Thoracic aorta (tissue), 2 donors: ENCODE results near the gene EBI3. TPM values are rescaled to one million over a fixed set of nuclear protein-coding genes. Genes with fewer than 3 reads are reported as not detected.
"Not testable (repeated sequence)": the region's sequence is repeated elsewhere in the genome, so short reads cannot be mapped to it uniquely, and the experiment has no call there.

ENCODE experiments used
- ATAC-seq: fragments of 150-250 bp; one replicate; pipeline ENCODE4 v1.8.0; 2017; ENCODE audit warnings: low read depth; ENCODE audit not compliant: insufficient number of reproducible peaks, low FRiP score
- DNase-seq: peaks from one replicate; pipeline ENCODE4 v3.0.0-alpha.2; 2020; ENCODE audit warnings: low spot score
- H3K27ac ChIP-seq, 2 donors: fragments of 200-600 bp; sonication (generic); 1 replicate in 1 of 2; 2 replicates in 1 of 2; pipeline ENCODE4 v1.5.1; 2016; ENCODE audit warnings: mild to moderate bottlenecking in 2 of 2, moderate library complexity in 2 of 2
- H3K27me3 ChIP-seq: fragments of 200-600 bp; sonication (generic); replicated peaks from 2 replicates; pipeline ENCODE4 v1.6.0; 2016; ENCODE audit warnings: mild to moderate bottlenecking; ENCODE audit not compliant: insufficient read depth
- H3K36me3 ChIP-seq: fragments of 200-600 bp; sonication (generic); one replicate; pipeline ENCODE4 v1.5.1; 2016
- H3K4me1 ChIP-seq, 2 donors: fragments of 200-600 bp; sonication (generic); 1 replicate in 1 of 2; 2 replicates in 1 of 2; pipeline versions ENCODE4 v1.5.1 to v1.6.0; 2016; ENCODE audit warnings: low read depth in 2 of 2, mild to moderate bottlenecking in 1 of 2; ENCODE audit not compliant: control insufficient read depth in 1 of 2
- H3K4me3 ChIP-seq: fragments of 200-600 bp; sonication (generic); 2 replicates; pipeline ENCODE4 v1.5.1; 2016; ENCODE audit warnings: mild to moderate bottlenecking
- H3K9me3 ChIP-seq: fragments of 200-600 bp; sonication (generic); 2 replicates; pipeline ENCODE4 v1.5.1; 2016
- total RNA-seq, 2 donors: library from RNA; depleted of rRNA; stranded (reverse); fragments of >200 nt; gene quantifications; one replicate each; pipeline versions ENCODE4 v1.1.0 to v1.2.3, GENCODE V29; 2016
- TF ChIP-seq, protein P1 (sequence below): fragments of 200-600 bp; sonication (generic); IDR thresholded peaks from one replicate; pipeline ENCODE4 v1.5.1; 2019; ENCODE audit warnings: antibody characterized with exemption

EBI3 gene
- total RNA-seq, 2 donors from 2014 or later = 1.9 to 16.1 TPM

DNA sequence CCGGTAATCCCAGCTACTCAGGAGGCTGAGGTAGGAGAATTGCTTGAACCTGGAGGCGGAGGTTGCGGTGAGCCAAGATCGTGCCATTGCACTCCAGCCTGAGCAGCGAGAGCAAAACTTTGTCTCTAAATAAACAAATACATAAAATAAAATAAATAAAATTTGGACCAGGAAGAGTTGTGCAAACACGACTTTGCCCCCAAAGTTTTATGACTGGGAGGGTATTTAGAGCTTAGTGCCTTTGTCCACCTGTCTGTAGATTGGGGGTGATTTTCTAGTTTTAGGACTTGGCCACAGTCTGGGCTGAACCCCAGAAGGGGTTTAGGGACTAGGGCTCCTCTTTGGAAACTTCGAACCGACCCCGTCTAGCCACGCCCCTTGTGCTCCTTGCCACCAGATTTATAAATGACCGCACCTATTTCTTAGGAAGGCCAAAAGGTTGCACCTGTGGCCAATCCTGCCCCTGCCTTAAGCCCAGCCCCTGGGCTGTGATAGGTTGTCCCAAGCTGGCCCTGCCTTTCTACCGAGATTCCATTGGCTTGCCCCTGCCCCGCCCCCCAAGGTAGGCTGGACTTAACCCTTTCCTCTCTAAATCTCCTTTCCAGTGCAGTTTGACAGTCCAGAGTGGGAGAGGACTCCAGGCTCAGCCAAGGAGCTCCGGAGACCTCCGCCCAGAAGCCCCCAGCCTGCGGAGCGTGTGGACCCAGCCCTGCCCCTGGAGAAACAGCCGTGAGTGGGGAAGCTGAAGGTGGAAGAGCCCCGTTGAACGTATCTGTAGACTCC lies 55.0 kb downstream of the EBI3 start:
- Histone ChIP-seq H3K9me3 (no peaks in the 10 kb centered on the region), H3K4me3 (no peak overlapping the region), H3K27me3 (peaks cover 17% of the 10 kb centered on the region), H3K4me1 (peaks cover 0 to 2% of the 10 kb centered on the region in 2 donors), H3K36me3 (no peaks in the 10 kb centered on the region), H3K27ac (no peak overlapping the region)
- DNase-seq (no peak), ATAC-seq (no peak)
- TF ChIP-seq, protein P1, sequence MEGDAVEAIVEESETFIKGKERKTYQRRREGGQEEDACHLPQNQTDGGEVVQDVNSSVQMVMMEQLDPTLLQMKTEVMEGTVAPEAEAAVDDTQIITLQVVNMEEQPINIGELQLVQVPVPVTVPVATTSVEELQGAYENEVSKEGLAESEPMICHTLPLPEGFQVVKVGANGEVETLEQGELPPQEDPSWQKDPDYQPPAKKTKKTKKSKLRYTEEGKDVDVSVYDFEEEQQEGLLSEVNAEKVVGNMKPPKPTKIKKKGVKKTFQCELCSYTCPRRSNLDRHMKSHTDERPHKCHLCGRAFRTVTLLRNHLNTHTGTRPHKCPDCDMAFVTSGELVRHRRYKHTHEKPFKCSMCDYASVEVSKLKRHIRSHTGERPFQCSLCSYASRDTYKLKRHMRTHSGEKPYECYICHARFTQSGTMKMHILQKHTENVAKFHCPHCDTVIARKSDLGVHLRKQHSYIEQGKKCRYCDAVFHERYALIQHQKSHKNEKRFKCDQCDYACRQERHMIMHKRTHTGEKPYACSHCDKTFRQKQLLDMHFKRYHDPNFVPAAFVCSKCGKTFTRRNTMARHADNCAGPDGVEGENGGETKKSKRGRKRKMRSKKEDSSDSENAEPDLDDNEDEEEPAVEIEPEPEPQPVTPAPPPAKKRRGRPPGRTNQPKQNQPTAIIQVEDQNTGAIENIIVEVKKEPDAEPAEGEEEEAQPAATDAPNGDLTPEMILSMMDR = no peak

GRCh38 chr19:4284974-4285373 lies 55.7 kb downstream of the EBI3 start:
- H3K27me3 ChIP-seq = peaks cover 11% of the 10 kb centered on the region
- ATAC-seq = no peak
- H3K27ac ChIP-seq = no peak overlapping the region
- no peaks in the 10 kb centered on the region for H3K36me3 ChIP-seq
- H3K4me1 ChIP-seq = no peaks in the 10 kb centered on the region
- no peak for DNase-seq
- no peaks in the 10 kb centered on the region for H3K9me3 ChIP-seq
- no peak overlapping the region for H3K4me3 ChIP-seq
- TF ChIP-seq, protein P1 = no peak

- not testable (repeated sequence) for ATAC-seq, H3K9me3 ChIP-seq, H3K4me1 ChIP-seq, H3K27me3 ChIP-seq, H3K4me3 ChIP-seq, H3K27ac ChIP-seq, H3K36me3 ChIP-seq, DNase-seq
Measured at GRCh38 chr19:4286141-4286540, 56.8 kb downstream of the EBI3 start.

Other genes starting within 250 kb of the EBI3 start
- 1,000 to 10,000 TPM; 1,268 to 1,436 TPM for gene EEF2, start 244.1 kb upstream of the EBI3 start, total RNA-seq
- 10 to 100 TPM; 10.2 to 32.2 TPM for gene PIAS4, start 221.8 kb upstream of the EBI3 start, total RNA-seq
- 10 to 100 TPM; 85.1 to 91.9 TPM for gene ZBTB7A, start 162.6 kb upstream of the EBI3 start, total RNA-seq
- gene MAP2K2, start 105.4 kb upstream of the EBI3 start, total RNA-seq = 10 to 100 TPM; 51.2 to 71.8 TPM
- gene CREB3L3, start 75.9 kb upstream of the EBI3 start, total RNA-seq = not detected
- 10 to 100 TPM; 21.7 to 30.9 TPM for gene SIRT6, start 47.0 kb upstream of the EBI3 start, total RNA-seq
- gene ANKRD24, start 46.8 kb upstream of the EBI3 start, total RNA-seq = 1 to 10 TPM in 1 of 2 donors, under 1 TPM in 1; 0.28 to 1.1 TPM
- 10 to 100 TPM; 17.5 to 25.5 TPM for gene YJU2, start 17.6 kb downstream of the EBI3 start, total RNA-seq
- not detected for gene SHD, start 49.7 kb downstream of the EBI3 start, total RNA-seq
- 1 to 10 TPM in 1 of 2 donors, not detected in 1; 1.8 TPM for gene TMIGD2, start 72.9 kb downstream of the EBI3 start, total RNA-seq
- not detected for gene FSD1, start 75.1 kb downstream of the EBI3 start, total RNA-seq
- not detected for gene STAP2, start 109.3 kb downstream of the EBI3 start, total RNA-seq
- 10 to 100 TPM in 1 of 2 donors, 1 to 10 TPM in 1; 5.8 to 10.8 TPM for gene MPND, start 114.0 kb downstream of the EBI3 start, total RNA-seq
- 10 to 100 TPM; 47.3 to 56.9 TPM for gene SH3GL1, start 171.0 kb downstream of the EBI3 start, total RNA-seq
- gene CHAF1A, start 173.1 kb downstream of the EBI3 start, total RNA-seq = 1 to 10 TPM; 3.2 to 5.8 TPM
- 10 to 100 TPM; 51.1 to 68.5 TPM for gene UBXN6, start 228.3 kb downstream of the EBI3 start, total RNA-seq
- gene HDGFL2, start 242.8 kb downstream of the EBI3 start, total RNA-seq = 10 to 100 TPM; 22.7 to 40.3 TPM